Heart left ventricle (tissue), 16 donors: ENCODE measurements around the gene KCTD13. TPM values are rescaled to one million over a fixed set of nuclear protein-coding genes. Genes with fewer than 3 reads are reported as not detected.
A peak's percentile ranks its signal among the peaks of the same experiment; 100 is the strongest.
"Not testable (repeated sequence)": the region's sequence is repeated elsewhere in the genome, so short reads cannot be mapped to it uniquely, and the experiment has no call there.

Source experiments
- ATAC-seq, 4 donors: fragments of 200-7000 bp; cut with Tn5 transposase; one replicate each; pipeline ENCODE4 v1.9.1; 2020 to 2022; ENCODE audit warnings: moderate library complexity in 4 of 4, mild to moderate bottlenecking in 3 of 4, moderate number of reproducible peaks in 1 of 4
- DNase-seq, 5 donors: peaks; one replicate each; pipeline ENCODE4 v3.0.0-alpha.2; 2020
- H3K27ac ChIP-seq, 12 donors: fragments of 200-600 bp; sonication (generic) in 4 of 12; one replicate each; pipeline versions ENCODE4 v1.5.0 to v1.8.0; 2016 to 2022; ENCODE audit warnings: mild to moderate bottlenecking in 2 of 12
- H3K27me3 ChIP-seq, 9 donors: fragments of 200-600 bp; sonication (generic) in 2 of 9; one replicate each; pipeline versions ENCODE4 v1.5.1 to v1.8.0; 2016 to 2022; ENCODE audit warnings: mild to moderate bottlenecking in 3 of 9
- H3K36me3 ChIP-seq, 9 donors: fragments of 200-600 bp; sonication (generic) in 2 of 9; one replicate each; pipeline versions ENCODE4 v1.5.0 to v1.8.0; 2018 to 2022; ENCODE audit warnings: mild to moderate bottlenecking in 2 of 9
- H3K4me1 ChIP-seq, 12 donors: fragments of 200-600 bp; sonication (generic) in 4 of 12; one replicate each; pipeline versions ENCODE4 v1.5.0 to v1.8.0; 2016 to 2022; ENCODE audit warnings: mild to moderate bottlenecking in 3 of 12
- H3K4me3 ChIP-seq, 12 donors: fragments of 200-600 bp; sonication (generic) in 4 of 12; one replicate each; pipeline versions ENCODE4 v1.5.0 to v1.8.0; 2017 to 2022; ENCODE audit warnings: mild to moderate bottlenecking in 9 of 12, moderate library complexity in 4 of 12
- H3K9me3 ChIP-seq, 12 donors: fragments of 200-600 bp; sonication (generic) in 4 of 12; one replicate each; pipeline versions ENCODE4 v1.5.0 to v1.8.0; 2016 to 2022; ENCODE audit warnings: mild to moderate bottlenecking in 1 of 12
- CTCF ChIP-seq, 12 donors: fragments of 200-600 bp; sonication (generic) in 4 of 12; IDR thresholded peaks; one replicate each; pipeline versions ENCODE4 v1.5.0 to v1.8.0; 2018 to 2022; ENCODE audit warnings: antibody characterized with exemption in 12 of 12, mild to moderate bottlenecking in 5 of 12
- POLR2A ChIP-seq, 2 donors: fragments of 450-650 bp; IDR thresholded peaks; one replicate each; pipeline ENCODE4 v1.6.1; 2017; ENCODE audit warnings: antibody characterized with exemption in 2 of 2, mild to moderate bottlenecking in 2 of 2, moderate library complexity in 2 of 2
- WGBS, 4 donors: extraction: QIAGEN DNeasy Blood & Tissue Kit in 2 of 4; methylation state at CpG; one replicate each; pipeline versions ENCODE4 v1.1.5 to v1.1.7; 2013 to 2018; 5-methylcytosine and 5-hydroxymethylcytosine counted together
- intact Hi-C, 10 donors: fragments of 100-400 bp; cut with DNase I; formaldehyde crosslinking; loops; one replicate each; pipeline versions ENCODE4 v1.11.1 to v1.14.2; 2022
- polyA plus RNA-seq, 2 donors: library from polyadenylated mRNA; stranded (reverse); fragments of 200-250 nt; gene quantifications; one replicate each; pipeline ENCODE4 v1.2.3, GENCODE V29; 2013
- total RNA-seq, 9 donors: library from RNA; depleted of rRNA in 2 of 9; stranded (reverse); fragments of >200 nt in 2 of 9; fragmentation: NEBNext Ultra II Directional in 3 of 9; extraction: Animal tissue kit (Norgen Biotek cat#: 25700) in 3 of 9; gene quantifications; one replicate each; pipeline versions ENCODE4 v1.1.0 to v1.2.4, GENCODE V29; 2016 to 2023
- donor health status: ischemic (EF 13 %, LVEDD 7.1; RV severe dilation, severe dysfunction).
- donor health status: healthy with polysubstance abuse.
- donor health status: DM: no; HTN: yes; CAD: no.
- donor health status: DM: no; HTN: no; CAD: no.
- donor health status: ischemic (EF 25% LVEDD 6.9; RV normal size, moderate dysfunction).
- donor health status: ischemic (EF 25% LVEDD 5.7; RV mildly dilated, moderate dysfunction).
- donor health status: healthy.
- donor health status: DM: yes; HTN: yes; CAD: no.
- donor health status: ischemic (EF 35%, LVEDD 5.7; RV mildly dilated, moderate dysfunction).
- donor health status: nonischemic (EF 11% LVEDD 7.7; RV severe dilation, severe dysfunction).
- donor health status: DM: yes; HTN: yes; CAD: no.
- donor health status: PGD.
- donor health status: ischemic (EF 29% LVEDD 5.4; RV normal size, mild dysfunction).
- donor health status: nonischemic (EF 23%, LVEDD 6.1; RV moderate dilation, normal function).

Gene KCTD13
- total and polyA plus RNA-seq, 11 donors: 3.6 to 9.1 (median 6.6) TPM

GRCh38 chr16:29913514-29913913 is 12.5 kb downstream of the KCTD13 start:
- Histone ChIP-seq H3K36me3 (peaks cover 0 to 34% (median 22%) of the 10 kb centered on the region in 9 donors), H3K27me3 (no peaks in the 10 kb centered on the region), H3K4me3 (no peak overlapping the region), H3K9me3 (no peaks in the 10 kb centered on the region), H3K27ac (no peak overlapping the region), H3K4me1 (no peaks in the 10 kb centered on the region)
- ATAC-seq (no peak), DNase-seq (no peak)
- intact Hi-C loops: loop anchor here in 1 of 10 donors (10.0 kb wide), 1 partner anchor 59 kb away; no protein-coding TSS in a partner anchor
- TF ChIP-seq POLR2A (IDR thresholded peaks at IDR 0.05) (no peak), CTCF (IDR thresholded peaks at IDR 0.05) (no peak)
- WGBS, 4 donors: 94 to 97% (median 97%) methylated on average over 7 to 8 of the region's 8 CpGs

GRCh38 chr16:29912087-29912486 is 13.9 kb downstream of the KCTD13 start:
- Histone ChIP-seq H3K9me3 (no peaks in the 10 kb centered on the region), H3K4me1 (no peaks in the 10 kb centered on the region), H3K27ac (no peak overlapping the region), H3K4me3 (no peak overlapping the region), H3K36me3 (peaks cover 0 to 22% (median 10%) of the 10 kb centered on the region in 9 donors), H3K27me3 (no peaks in the 10 kb centered on the region)
- TF ChIP-seq POLR2A (IDR thresholded peaks at IDR 0.05): no peak
- TF ChIP-seq CTCF (IDR thresholded peaks at IDR 0.05): no peak
- ATAC-seq: peak in 1 of 4 donors; percentile 18
- WGBS, 4 donors: 61 to 78% (median 65%) methylated on average over 11 of the region's 11 CpGs
- intact Hi-C loops: loop anchor here in 1 of 10 donors (10.0 kb wide), 1 partner anchor 57 kb away; no protein-coding TSS in a partner anchor
- DNase-seq: no peak

- Histone ChIP-seq H3K9me3 (no peaks in the 10 kb centered on the region), H3K4me1 (no peaks in the 10 kb centered on the region), H3K27me3 (no peaks in the 10 kb centered on the region), H3K4me3 (no peak overlapping the region), H3K27ac (no peak overlapping the region), H3K36me3 (peaks cover 0 to 22% (median 8%) of the 10 kb centered on the region in 9 donors)
- 72 to 78% (median 76%) methylated on average over 12 to 15 of the region's 15 CpGs for WGBS, 4 donors
- DNase-seq (no peak), ATAC-seq (peak in 1 of 4 donors; percentile 31)
- TF ChIP-seq POLR2A (IDR thresholded peaks at IDR 0.05): no peak
- TF ChIP-seq CTCF (IDR thresholded peaks at IDR 0.05): no peak
- intact Hi-C loops: loop anchor here in 1 of 10 donors (10.0 kb wide), 1 partner anchor 57 kb away; no protein-coding TSS in a partner anchor
Measured at GRCh38 chr16:29911676-29912010, 14.4 kb downstream of the KCTD13 start.

- peak in 2 of 4 donors; percentile 14 to 17 for ATAC-seq
- Histone ChIP-seq H3K36me3 (peaks cover 0 to 22% (median 4%) of the 10 kb centered on the region in 9 donors), H3K27ac (no peak overlapping the region), H3K27me3 (no peaks in the 10 kb centered on the region), H3K4me1 (no peaks in the 10 kb centered on the region), H3K4me3 (no peak overlapping the region), H3K9me3 (no peaks in the 10 kb centered on the region)
- 81 to 87% (median 85%) methylated on average over 17 to 20 of the region's 20 CpGs for WGBS, 4 donors
- intact Hi-C loops: loop anchor here in 1 of 10 donors (10.0 kb wide), 1 partner anchor 56 kb away; no protein-coding TSS in a partner anchor
- DNase-seq: no peak
- no peak for TF ChIP-seq CTCF (IDR thresholded peaks at IDR 0.05)
- no peak for TF ChIP-seq POLR2A (IDR thresholded peaks at IDR 0.05)
Measured at GRCh38 chr16:29910819-29911675, 15.0 kb downstream of the KCTD13 start.

- intact Hi-C loops: loop anchor here in 1 of 10 donors (10.0 kb wide), 1 partner anchor 55 kb away; no protein-coding TSS in a partner anchor
- H3K27ac ChIP-seq, H3K4me3 ChIP-seq, H3K4me1 ChIP-seq, H3K27me3 ChIP-seq, DNase-seq, ATAC-seq, H3K9me3 ChIP-seq: not testable (repeated sequence)
- peaks cover 0 to 17% (median 0%) of the 10 kb centered on the region in 9 donors for H3K36me3 ChIP-seq
- WGBS, 4 donors: 68 to 97% (median 86%) methylated on average over 6 of the region's 6 CpGs
Measured at GRCh38 chr16:29909851-29910250, 16.2 kb downstream of the KCTD13 start.
